ENCODE data around the gene RAD9A.

GRCh38 chr11:67356387-67356863, 35.4 kb upstream of the RAD9A start:
- TF ChIP-seq CTCF (IDR thresholded peaks at IDR 0.05) (no peak), POLR2AphosphoS5 (IDR thresholded peaks at IDR 0.05) (no peak), POLR2A (IDR thresholded peaks at IDR 0.05) (no peak)

Measured in breast epithelium (tissue), 3 donors.